Measurements from ENCODE around the gene ACADVL.

ACADVL gene

DNA sequence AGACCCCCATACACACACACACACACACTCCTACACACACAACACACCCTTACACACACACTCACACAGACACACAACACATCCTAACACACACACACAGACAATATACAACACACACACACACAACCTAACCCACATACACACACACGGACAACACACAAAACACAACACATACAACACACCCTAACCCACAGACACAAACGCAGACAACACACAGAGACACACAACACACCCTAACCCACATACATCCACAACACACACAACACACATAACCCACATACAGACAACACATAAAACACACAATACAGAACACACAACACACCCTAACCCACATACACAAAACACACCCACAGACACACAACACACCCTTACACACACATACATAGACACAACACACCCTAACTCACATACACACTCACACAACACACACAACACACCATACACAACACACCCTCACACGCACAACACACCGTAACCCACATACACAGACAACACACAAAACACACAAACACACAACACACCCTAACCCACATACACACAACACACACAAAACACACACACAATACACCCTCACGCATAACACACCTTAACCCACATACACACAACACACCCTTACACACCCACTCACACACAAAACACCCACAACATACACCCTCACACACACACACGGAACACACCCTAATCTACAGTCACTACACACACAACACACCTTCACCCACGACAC is 45.0 kb upstream of the ACADVL start:
- Histone ChIP-seq H3K9me2 (replicated peaks; ENCODE audit: insufficient read depth, low read length) (no peaks in the 10 kb centered on the region), H3K4me3 (ENCODE audit: insufficient read depth, low read length, poor library complexity, severe bottlenecking) (no peak overlapping the region), H4K20me1 (ENCODE audit: low read depth, low read length) (no peaks in the 10 kb centered on the region), H3F3A (ENCODE audit: insufficient read depth) (no peaks in the 10 kb centered on the region), H3K79me2 (ENCODE audit: insufficient read depth, low read length) (no peaks in the 10 kb centered on the region), H2AFZ (ENCODE audit: low read depth, low read length, severe bottlenecking) (no peak overlapping the region), H3K4me2 (ENCODE audit: low read depth, low read length, poor library complexity, severe bottlenecking) (no peak overlapping the region), H3K9ac (ENCODE audit: low read length) (no peak overlapping the region), H3K27ac (ENCODE audit: low read depth, low read length) (no peak overlapping the region), H3K9me3 (ENCODE audit: insufficient read depth, low read length) (peaks cover 5% of the 10 kb centered on the region; the same call in 1 of the 2 replicates), H3K27me3 (ENCODE audit: low read length) (no peaks in the 10 kb centered on the region), H3K36me3 (ENCODE audit: low read length) (no peaks in the 10 kb centered on the region)
- TF ChIP-seq CTCF (IDR thresholded peaks at IDR 0.05; ENCODE audit: insufficient read depth, low read length, poor library complexity, severe bottlenecking) (no peak), EZH2phosphoT487 (conservative IDR thresholded peaks at IDR 0.05; ENCODE audit: low read length) (no peak)

- TF ChIP-seq CTCF (IDR thresholded peaks at IDR 0.05; ENCODE audit: insufficient read depth, low read length, poor library complexity, severe bottlenecking) (no peak), EZH2phosphoT487 (conservative IDR thresholded peaks at IDR 0.05; ENCODE audit: low read length) (no peak)
- Histone ChIP-seq H3K4me2 (ENCODE audit: low read depth, low read length, poor library complexity, severe bottlenecking) (no peak overlapping the region), H3K36me3 (ENCODE audit: low read length) (no peaks in the 10 kb centered on the region), H3K9me3 (ENCODE audit: insufficient read depth, low read length) (peaks cover 5% of the 10 kb centered on the region; the same call in 1 of the 2 replicates), H3K9me2 (replicated peaks; ENCODE audit: insufficient read depth, low read length) (no peaks in the 10 kb centered on the region), H3K27me3 (ENCODE audit: low read length) (no peaks in the 10 kb centered on the region), H3K27ac (ENCODE audit: low read depth, low read length) (no peak overlapping the region), H4K20me1 (ENCODE audit: low read depth, low read length) (no peaks in the 10 kb centered on the region), H2AFZ (ENCODE audit: low read depth, low read length, severe bottlenecking) (no peak overlapping the region), H3K79me2 (ENCODE audit: insufficient read depth, low read length) (no peaks in the 10 kb centered on the region), H3F3A (ENCODE audit: insufficient read depth) (no peaks in the 10 kb centered on the region), H3K9ac (ENCODE audit: low read length) (no peak overlapping the region), H3K4me3 (ENCODE audit: insufficient read depth, low read length, poor library complexity, severe bottlenecking) (no peak overlapping the region)
Measured at GRCh38 chr17:7175330-7175733, 44.4 kb upstream of the ACADVL start.

DNA sequence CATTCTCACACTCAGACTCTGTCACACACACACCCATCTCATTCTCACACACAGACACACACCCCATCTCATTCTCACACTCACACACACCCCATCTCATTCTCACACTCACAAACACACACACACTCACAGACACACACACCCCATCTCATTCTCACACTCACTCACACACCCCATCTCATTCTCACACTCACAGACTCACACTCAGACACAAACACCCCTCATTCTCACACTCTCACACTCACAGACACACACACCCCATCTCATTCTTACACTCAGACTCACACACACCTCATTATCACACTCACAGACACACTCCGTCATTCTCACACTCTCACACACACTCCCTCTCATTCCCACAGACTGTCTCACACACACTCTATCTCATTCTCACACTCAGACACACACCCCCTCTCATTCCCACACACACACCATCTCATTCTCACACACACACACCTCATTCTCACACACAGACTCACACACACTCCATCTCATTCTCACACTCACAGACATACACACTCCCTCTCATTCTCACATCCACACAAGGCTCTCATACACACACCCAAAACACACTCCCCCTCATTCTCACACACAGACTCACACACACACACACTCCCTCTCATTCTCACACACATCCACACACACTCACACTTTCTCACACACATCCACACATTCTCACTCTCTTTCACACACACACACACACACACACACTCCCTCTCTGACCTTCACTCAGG is 43.5 kb upstream of the ACADVL start:
- Histone ChIP-seq H4K20me1 (ENCODE audit: low read depth, low read length) (no peaks in the 10 kb centered on the region), H3K9me3 (ENCODE audit: insufficient read depth, low read length) (peaks cover 5% of the 10 kb centered on the region; the same call in 1 of the 2 replicates), H3K79me2 (ENCODE audit: insufficient read depth, low read length) (no peaks in the 10 kb centered on the region), H3K9ac (ENCODE audit: low read length) (no peak overlapping the region), H3K27me3 (ENCODE audit: low read length) (no peaks in the 10 kb centered on the region), H3K36me3 (ENCODE audit: low read length) (no peaks in the 10 kb centered on the region), H3K4me2 (ENCODE audit: low read depth, low read length, poor library complexity, severe bottlenecking) (no peak overlapping the region), H2AFZ (ENCODE audit: low read depth, low read length, severe bottlenecking) (no peak overlapping the region), H3F3A (ENCODE audit: insufficient read depth) (no peaks in the 10 kb centered on the region), H3K4me3 (ENCODE audit: insufficient read depth, low read length, poor library complexity, severe bottlenecking) (no peak overlapping the region), H3K9me2 (replicated peaks; ENCODE audit: insufficient read depth, low read length) (no peaks in the 10 kb centered on the region), H3K27ac (ENCODE audit: low read depth, low read length) (no peak overlapping the region)
- TF ChIP-seq EZH2phosphoT487 (conservative IDR thresholded peaks at IDR 0.05; ENCODE audit: low read length), result no peak
- no peak for TF ChIP-seq CTCF (IDR thresholded peaks at IDR 0.05; ENCODE audit: insufficient read depth, low read length, poor library complexity, severe bottlenecking)
